EH (cell line): Measurements from ENCODE around the gene SPATA31C2.
"Not testable (repeated sequence)": the region's sequence is repeated elsewhere in the genome, so short reads cannot be mapped to it uniquely, and the experiment has no call there.

Experiments used
- DNase-seq: peaks from one replicate; pipeline ENCODE4 v3.0.0-alpha.2; 2015; ENCODE audit warnings: low read depth

The SPATA31C2 gene

GRCh38 chr9:88138375-88138774, at the start of gene SPATA31C2:
SPATA31C2 (minus strand) TSS chr9:88138475; CDS start chr9:88138446, 29 bp downstream.
- not testable (repeated sequence) for DNase-seq

GRCh38 chr9:88187631-88188030, 49.4 kb upstream of the SPATA31C2 start:
- DNase-seq: peak; percentile 27

- no peak for DNase-seq
These were observed 48.3 kb upstream of the SPATA31C2 start for GRCh38 chr9:88186495-88187110.

GRCh38 chr9:88184976-88185375, 46.7 kb upstream of the SPATA31C2 start:
- DNase-seq: no peak

GRCh38 chr9:88183798-88184495, 45.7 kb upstream of the SPATA31C2 start:
- peak; percentile 55 for DNase-seq

- no peak for DNase-seq
These were observed 44.2 kb upstream of the SPATA31C2 start for GRCh38 chr9:88182501-88182900.

- DNase-seq: no peak
These were observed 41.9 kb upstream of the SPATA31C2 start for GRCh38 chr9:88180081-88180765.

GRCh38 chr9:88179062-88179521, 40.8 kb upstream of the SPATA31C2 start:
- DNase-seq: no peak

- DNase-seq: no peak
These were observed 40.4 kb upstream of the SPATA31C2 start for GRCh38 chr9:88178641-88179040.

GRCh38 chr9:88177371-88177770, 39.1 kb upstream of the SPATA31C2 start:
- DNase-seq: no peak

- DNase-seq: no peak
These were observed 36.0 kb upstream of the SPATA31C2 start for GRCh38 chr9:88174324-88174723.

GRCh38 chr9:88173378-88173999, 35.2 kb upstream of the SPATA31C2 start:
- peak; percentile 81 for DNase-seq

- DNase-seq: no peak
These were observed 31.4 kb upstream of the SPATA31C2 start for GRCh38 chr9:88169700-88170099.

- DNase-seq: no peak
These were observed 30.3 kb upstream of the SPATA31C2 start for GRCh38 chr9:88168564-88168963.

GRCh38 chr9:88166660-88167059, 28.4 kb upstream of the SPATA31C2 start:
- peak; percentile 3 for DNase-seq

- no peak for DNase-seq
These were observed 26.6 kb upstream of the SPATA31C2 start for GRCh38 chr9:88164850-88165249.

- DNase-seq: no peak
These were observed 22.9 kb upstream of the SPATA31C2 start for GRCh38 chr9:88161144-88161543.

- peak; percentile 29 for DNase-seq
These were observed 5.8 kb upstream of the SPATA31C2 start for GRCh38 chr9:88143957-88144625.

GRCh38 chr9:88143179-88143578, 4.9 kb upstream of the SPATA31C2 start:
- no peak for DNase-seq

GRCh38 chr9:88133552-88133951, 4.7 kb downstream of the SPATA31C2 start:
- DNase-seq: not testable (repeated sequence)

GRCh38 chr9:88129556-88129955, 8.7 kb downstream of the SPATA31C2 start:
- DNase-seq: not testable (repeated sequence)
